HepG2 (cell line): ENCODE measurements around the gene TNS1. TPM values are rescaled to one million over a fixed set of nuclear protein-coding genes. Genes with fewer than 3 reads are reported as not detected.
A peak's percentile ranks its signal among the peaks of the same experiment; 100 is the strongest.

Source experiments
- ATAC-seq: fragments of 200-7000 bp; cut with Tn5 transposase; 3 replicates; pipeline ENCODE4 v1.9.1; 2020; ENCODE audit warnings: mild to moderate bottlenecking, moderate library complexity
- BruUV-seq: library from RNA; stranded (reverse); fragments of 400-500 nt; replicated peaks from 2 replicates; lab custom pipeline; 2021; lab: Mats Ljungman, UMichigan
- CTCF ChIA-PET: fragments of 300-600 bp; formaldehyde crosslinking; extraction: SDS; loops from one replicate; lab custom pipeline; 2021; ENCODE audit warnings: low total read pairs, inconsistent platforms, low intra/inter-chr PET ratio; lab: Yijun Ruan, JAX
- POLR2A ChIA-PET: fragments of 350-600 bp; sonication (Branson Sonifier 250); formaldehyde crosslinking; loops from one replicate; lab custom pipeline; 2020; ENCODE audit warnings: antibody characterized with exemption, inconsistent platforms; lab: Yijun Ruan, JAX
- DNase-seq: peaks from one replicate; pipeline ENCODE4 v3.0.0-alpha.2; 2015; ENCODE audit warnings: low spot score
- FAIRE-seq: peaks from 3 replicates; lab custom pipeline; 2011; peaks lifted over from hg19 to GRCh38; lab: Jason Lieb, UNC
- H2AFZ ChIP-seq: one replicate; pipeline ENCODE4 v1.6.1; 2011; ENCODE audit warnings: low read length, inconsistent platforms
- H3K27ac ChIP-seq: fragments of 300-600 bp; 3 replicates; pipeline ENCODE4 v1.8.0; 2011; ENCODE audit warnings: mixed run types, mild to moderate bottlenecking, mixed read lengths, low read length, inconsistent platforms; ENCODE audit not compliant: insufficient read depth; ENCODE audit errors: extremely low read length
- H3K27me3 ChIP-seq, 2 experiments: fragments of 200-600 bp in 1 of 2; 2 replicates in 1 of 2; 3 replicates in 1 of 2; pipeline versions ENCODE4 v1.6.0 to v1.8.0; 2011; ENCODE audit warnings: low read length in 2 of 2, mild to moderate bottlenecking in 2 of 2, moderate library complexity in 2 of 2, inconsistent platforms in 1 of 2; ENCODE audit not compliant: insufficient read depth in 2 of 2, control insufficient read depth in 1 of 2
- H3K36me3 ChIP-seq, 2 experiments: fragments of 200-600 bp in 1 of 2; replicated peaks in 1 of 2; 2 replicates in 1 of 2; 3 replicates in 1 of 2; pipeline versions ENCODE4 v1.5.1 to v1.8.0; 2011; ENCODE audit warnings: low read length in 2 of 2, inconsistent platforms in 1 of 2; ENCODE audit not compliant: insufficient read depth in 2 of 2, control insufficient read depth in 1 of 2
- H3K4me1 ChIP-seq: 2 replicates; pipeline ENCODE4 v1.5.1; 2012; ENCODE audit warnings: low read length, inconsistent platforms; ENCODE audit not compliant: insufficient read depth
- H3K4me2 ChIP-seq: 2 replicates; pipeline ENCODE4 v1.6.0; 2011; ENCODE audit warnings: low read depth, low read length, inconsistent platforms
- H3K4me3 ChIP-seq, 3 experiments: fragments of 200-600 bp in 1 of 3; sonication (generic), shearing (Covaris generic) in 1 of 3; replicated peaks in 1 of 3; 2 replicates each; pipeline ENCODE4 v1.5.1; 2011 to 2016; ENCODE audit warnings: low read length in 3 of 3, inconsistent platforms in 2 of 3, low read depth in 2 of 3, mild to moderate bottlenecking in 2 of 3, control low read depth in 1 of 3, mixed read lengths in 1 of 3; ENCODE audit not compliant: insufficient read depth in 1 of 3
- H3K79me2 ChIP-seq: one replicate; pipeline ENCODE4 v1.6.1; 2011; ENCODE audit warnings: low read length, inconsistent platforms; ENCODE audit not compliant: insufficient read depth
- H3K9ac ChIP-seq: 2 replicates; pipeline ENCODE4 v1.6.0; 2011; ENCODE audit warnings: mild to moderate bottlenecking, low read depth, low read length, inconsistent platforms; ENCODE audit not compliant: insufficient read depth
- H3K9me3 ChIP-seq: 2 replicates; pipeline ENCODE4 v1.5.1; 2012; ENCODE audit warnings: mild to moderate bottlenecking, low read length
- H4K20me1 ChIP-seq: 2 replicates; pipeline ENCODE4 v1.6.0; 2011; ENCODE audit warnings: inconsistent platforms, mild to moderate bottlenecking, low read length, moderate library complexity; ENCODE audit not compliant: insufficient read depth
- AGO1 ChIP-seq: fragments of 200-400 bp; formaldehyde crosslinking; IDR thresholded peaks from 2 replicates; pipeline ENCODE4 v1.6.1; 2017; ENCODE audit warnings: mild to moderate bottlenecking, low read depth, low read length, moderate library complexity; ENCODE audit not compliant: poor library complexity, severe bottlenecking
- AGO2 ChIP-seq: fragments of 200-400 bp; formaldehyde crosslinking; optimal IDR thresholded peaks from 2 replicates; pipeline ENCODE3; 2017; ENCODE audit warnings: mild to moderate bottlenecking, low read depth, low read length, moderate library complexity
- MXI1 ChIP-seq: IDR thresholded peaks from 3 replicates; pipeline ENCODE4 v1.6.1; 2012; ENCODE audit warnings: low read depth, low read length, inconsistent platforms, borderline replicate concordance
- NONO ChIP-seq, 2 experiments: fragments of 450-650 bp in 1 of 2; sonication (generic) in 1 of 2; formaldehyde crosslinking in 1 of 2; IDR thresholded peaks in 1 of 2; conservative IDR thresholded peaks in 1 of 2; 2 replicates each; pipeline versions ENCODE4 v1.6.1 to v1.8.0; 2017 to 2022; ENCODE audit warnings: mild to moderate bottlenecking in 1 of 2, missing genetic modification reagents in 1 of 2, moderate library complexity in 1 of 2
- POLR2G ChIP-seq: fragments of 200-400 bp; formaldehyde crosslinking; IDR thresholded peaks from 2 replicates; pipeline ENCODE4 v1.6.1; 2018; ENCODE audit warnings: mild to moderate bottlenecking, low read depth, low read length, moderate library complexity
- SALL1 ChIP-seq: sonication (generic); formaldehyde crosslinking; IDR thresholded peaks from 2 replicates; pipeline ENCODE4 v1.8.0; 2022; ENCODE audit warnings: mild to moderate bottlenecking, missing genetic modification reagents
- THYN1 ChIP-seq: sonication (generic); formaldehyde crosslinking; IDR thresholded peaks from 2 replicates; pipeline ENCODE4 v1.8.1; 2023; ENCODE audit warnings: low read depth, mild to moderate bottlenecking, moderate library complexity, missing genetic modification reagents, borderline replicate concordance
- WGBS: methylation state at CpG from one replicate; pipeline ENCODE4 v1.1.6; 2017; ENCODE audit warnings: low lambda C conversion rate; 5-methylcytosine and 5-hydroxymethylcytosine counted together
- in situ Hi-C: cut with HindIII; loops from 2 replicates; pipeline ENCODE4 v1.10.0; 2017; ENCODE audit warnings: low pct_unique_long_range_greater_than_20kb; ENCODE audit not compliant: extremely low pct_ligation_motif_present
- intact Hi-C: fragments of 100-400 bp; cut with micrococcal nuclease; formaldehyde crosslinking; loops from one replicate; pipeline ENCODE4 v1.10.0; 2022; ENCODE audit not compliant: unreplicated experiment
- polyA plus RNA-seq, 8 experiments: library from polyadenylated mRNA; depleted of rRNA in 3 of 8; stranded (reverse) in 7 of 8; unstranded in 1 of 8; fragments of >200 nt; fragmentation: Illumina TruSeq in 4 of 8; extraction: Trizol in 4 of 8; gene quantifications; 2 replicates each; pipeline versions ENCODE4 v1.2.1 to v1.2.3, GENCODE V29; 2011 to 2016; ENCODE audit warnings: low read depth in 4 of 8, missing spikeins in 1 of 8, mixed read lengths in 1 of 8; ENCODE audit not compliant: insufficient read depth in 1 of 8
- total RNA-seq, 5 experiments: library from RNA; depleted of rRNA; stranded (reverse); fragments of >200 nt; fragmentation: Illumina TruSeq; extraction: Trizol; gene quantifications; 2 replicates each; pipeline ENCODE4 v1.2.3, GENCODE V29; 2016; ENCODE audit warnings: low read depth in 1 of 5
- TF ChIP-seq, protein P1 (sequence below): sonication (generic); formaldehyde crosslinking; IDR thresholded peaks from 2 replicates; pipeline ENCODE4 v1.4.0; 2020; ENCODE audit warnings: missing genetic modification reagents, borderline replicate concordance
- TF ChIP-seq, protein P2 (sequence below): sonication (generic); formaldehyde crosslinking; IDR thresholded peaks from 2 replicates; pipeline ENCODE4 v1.8.1; 2023; ENCODE audit warnings: mild to moderate bottlenecking, missing genetic modification reagents
- TF ChIP-seq, protein P3 (sequence below): sonication (generic); formaldehyde crosslinking; IDR thresholded peaks from 2 replicates; pipeline ENCODE4 v1.5.0; 2020; ENCODE audit warnings: missing genetic modification reagents, mild to moderate bottlenecking, borderline replicate concordance

TNS1 gene
- total and polyA plus RNA-seq, 2 of the 13 experiments (the other 11 are each of a cell fraction or from before 2014, with no cell fraction given) = 1.9 to 118 TPM

DNA sequence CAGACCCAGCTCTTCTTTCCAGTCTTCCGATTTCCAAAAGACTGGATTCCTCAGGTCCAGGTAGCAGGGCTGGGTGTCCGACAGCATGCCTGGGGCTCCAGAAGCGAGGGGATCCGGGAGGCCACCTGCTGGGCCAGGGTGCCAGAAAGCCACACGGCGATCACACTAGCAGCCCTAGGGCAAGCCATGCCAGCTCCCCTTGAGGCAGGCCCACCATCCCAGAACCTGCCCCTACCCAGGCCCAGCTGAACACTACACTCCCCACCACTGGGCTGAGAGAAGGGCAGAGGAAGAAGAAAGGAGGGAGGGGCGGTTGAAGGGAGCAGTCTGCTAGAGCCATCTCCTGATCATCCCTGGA is 163.1 kb downstream of the TNS1 start:
- H3K36me3 ChIP-seq = peaks cover 7 to 11% of the 10 kb centered on the region in 2 experiments
- WGBS = 94% methylated on average over 7 of the region's 7 CpGs

DNA sequence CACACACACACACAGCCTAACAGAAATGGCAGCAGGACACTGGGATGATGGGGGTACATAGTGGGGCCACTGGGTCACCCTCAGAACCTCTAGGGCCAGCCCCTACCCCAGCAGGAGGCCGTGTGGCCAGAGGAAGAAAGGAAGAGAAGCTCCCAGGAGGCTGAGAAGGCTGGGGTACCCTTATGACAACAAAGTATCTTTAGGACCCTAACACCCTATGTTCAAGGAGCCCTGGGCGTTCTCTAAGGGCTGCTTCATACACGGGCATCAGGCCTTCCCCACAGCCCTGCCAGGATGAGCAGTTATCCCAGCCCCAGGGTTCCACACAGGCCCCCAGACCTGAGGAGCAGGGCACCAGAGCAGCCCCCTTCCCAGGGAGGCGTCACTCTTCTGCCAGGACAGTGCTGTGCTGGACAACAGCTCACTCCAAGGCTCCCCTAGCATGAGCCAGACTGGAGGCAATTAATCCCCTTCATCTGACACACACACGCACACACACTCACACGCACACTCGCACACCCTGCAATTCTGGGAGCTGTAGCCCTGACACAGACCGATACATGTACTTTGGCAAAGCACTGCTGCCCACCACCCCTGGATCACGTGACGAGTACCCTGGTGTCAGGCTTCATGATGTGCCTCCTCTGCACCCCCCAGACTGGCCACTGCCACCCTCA is 163.6 kb downstream of the TNS1 start:
- BruUV-seq = no TSS peak
- Histone ChIP-seq H2AFZ (no peak overlapping the region), H3K9ac (no peak overlapping the region), H4K20me1 (peaks cover 25% of the 10 kb centered on the region; the same call in 1 of the 2 replicates), H3K4me3 (no peak overlapping the region), H3K4me1 (peaks cover 9% of the 10 kb centered on the region; the same call in 1 of the 2 replicates), H3K4me2 (no peak overlapping the region), H3K27ac (no peak overlapping the region), H3K36me3 (peaks cover 12 to 16% of the 10 kb centered on the region in 2 experiments), H3K9me3 (peaks cover under 1% of the 10 kb centered on the region; the same call in 1 of the 2 replicates), H3K79me2 (no peaks in the 10 kb centered on the region), H3K27me3 (no peaks in the 10 kb centered on the region)
- DNase-seq = no peak
- ATAC-seq = peak; percentile 7
- ChIA-PET POLR2A (no interaction called here), CTCF (no interaction called here)
- WGBS = 80% methylated on average over 10 of the region's 10 CpGs
- in situ Hi-C loops (no loop called here), intact Hi-C loops (no loop called here)
- no peak for FAIRE-seq
- TF ChIP-seq, protein P1, sequence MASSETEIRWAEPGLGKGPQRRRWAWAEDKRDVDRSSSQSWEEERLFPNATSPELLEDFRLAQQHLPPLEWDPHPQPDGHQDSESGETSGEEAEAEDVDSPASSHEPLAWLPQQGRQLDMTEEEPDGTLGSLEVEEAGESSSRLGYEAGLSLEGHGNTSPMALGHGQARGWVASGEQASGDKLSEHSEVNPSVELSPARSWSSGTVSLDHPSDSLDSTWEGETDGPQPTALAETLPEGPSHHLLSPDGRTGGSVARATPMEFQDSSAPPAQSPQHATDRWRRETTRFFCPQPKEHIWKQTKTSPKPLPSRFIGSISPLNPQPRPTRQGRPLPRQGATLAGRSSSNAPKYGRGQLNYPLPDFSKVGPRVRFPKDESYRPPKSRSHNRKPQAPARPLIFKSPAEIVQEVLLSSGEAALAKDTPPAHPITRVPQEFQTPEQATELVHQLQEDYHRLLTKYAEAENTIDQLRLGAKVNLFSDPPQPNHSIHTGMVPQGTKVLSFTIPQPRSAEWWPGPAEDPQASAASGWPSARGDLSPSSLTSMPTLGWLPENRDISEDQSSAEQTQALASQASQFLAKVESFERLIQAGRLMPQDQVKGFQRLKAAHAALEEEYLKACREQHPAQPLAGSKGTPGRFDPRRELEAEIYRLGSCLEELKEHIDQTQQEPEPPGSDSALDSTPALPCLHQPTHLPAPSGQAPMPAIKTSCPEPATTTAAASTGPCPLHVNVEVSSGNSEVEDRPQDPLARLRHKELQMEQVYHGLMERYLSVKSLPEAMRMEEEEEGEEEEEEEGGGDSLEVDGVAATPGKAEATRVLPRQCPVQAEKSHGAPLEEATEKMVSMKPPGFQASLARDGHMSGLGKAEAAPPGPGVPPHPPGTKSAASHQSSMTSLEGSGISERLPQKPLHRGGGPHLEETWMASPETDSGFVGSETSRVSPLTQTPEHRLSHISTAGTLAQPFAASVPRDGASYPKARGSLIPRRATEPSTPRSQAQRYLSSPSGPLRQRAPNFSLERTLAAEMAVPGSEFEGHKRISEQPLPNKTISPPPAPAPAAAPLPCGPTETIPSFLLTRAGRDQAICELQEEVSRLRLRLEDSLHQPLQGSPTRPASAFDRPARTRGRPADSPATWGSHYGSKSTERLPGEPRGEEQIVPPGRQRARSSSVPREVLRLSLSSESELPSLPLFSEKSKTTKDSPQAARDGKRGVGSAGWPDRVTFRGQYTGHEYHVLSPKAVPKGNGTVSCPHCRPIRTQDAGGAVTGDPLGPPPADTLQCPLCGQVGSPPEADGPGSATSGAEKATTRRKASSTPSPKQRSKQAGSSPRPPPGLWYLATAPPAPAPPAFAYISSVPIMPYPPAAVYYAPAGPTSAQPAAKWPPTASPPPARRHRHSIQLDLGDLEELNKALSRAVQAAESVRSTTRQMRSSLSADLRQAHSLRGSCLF (CRISPR knock-in tag) = no peak
- TF ChIP-seq, protein P2, sequence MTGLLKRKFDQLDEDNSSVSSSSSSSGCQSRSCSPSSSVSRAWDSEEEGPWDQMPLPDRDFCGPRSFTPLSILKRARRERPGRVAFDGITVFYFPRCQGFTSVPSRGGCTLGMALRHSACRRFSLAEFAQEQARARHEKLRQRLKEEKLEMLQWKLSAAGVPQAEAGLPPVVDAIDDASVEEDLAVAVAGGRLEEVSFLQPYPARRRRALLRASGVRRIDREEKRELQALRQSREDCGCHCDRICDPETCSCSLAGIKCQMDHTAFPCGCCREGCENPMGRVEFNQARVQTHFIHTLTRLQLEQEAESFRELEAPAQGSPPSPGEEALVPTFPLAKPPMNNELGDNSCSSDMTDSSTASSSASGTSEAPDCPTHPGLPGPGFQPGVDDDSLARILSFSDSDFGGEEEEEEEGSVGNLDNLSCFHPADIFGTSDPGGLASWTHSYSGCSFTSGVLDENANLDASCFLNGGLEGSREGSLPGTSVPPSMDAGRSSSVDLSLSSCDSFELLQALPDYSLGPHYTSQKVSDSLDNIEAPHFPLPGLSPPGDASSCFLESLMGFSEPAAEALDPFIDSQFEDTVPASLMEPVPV (CRISPR knock-in tag) = no peak
- TF ChIP-seq MXI1 = no peak
- TF ChIP-seq, protein P3, sequence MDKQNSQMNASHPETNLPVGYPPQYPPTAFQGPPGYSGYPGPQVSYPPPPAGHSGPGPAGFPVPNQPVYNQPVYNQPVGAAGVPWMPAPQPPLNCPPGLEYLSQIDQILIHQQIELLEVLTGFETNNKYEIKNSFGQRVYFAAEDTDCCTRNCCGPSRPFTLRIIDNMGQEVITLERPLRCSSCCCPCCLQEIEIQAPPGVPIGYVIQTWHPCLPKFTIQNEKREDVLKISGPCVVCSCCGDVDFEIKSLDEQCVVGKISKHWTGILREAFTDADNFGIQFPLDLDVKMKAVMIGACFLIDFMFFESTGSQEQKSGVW (CRISPR knock-in tag) = no peak
- TF ChIP-seq POLR2G = 0 out of 2 replicates have a peak, but pooled peaks have one; percentile 21
- TF ChIP-seq AGO1 = peak; percentile 57
- peak; percentile 95 for TF ChIP-seq AGO2

More for the DNA sequence above, 163.1 kb downstream of the TNS1 start:
- peaks cover 25% of the 10 kb centered on the region; the same call in 1 of the 2 replicates for H4K20me1 ChIP-seq
- DNase-seq = no peak
- H3K9me3 ChIP-seq = peaks cover 6% of the 10 kb centered on the region
- H2AFZ ChIP-seq = no peak overlapping the region
- TF ChIP-seq SALL1 (CRISPR knock-in tag) (peak; percentile 34; the same call in 1 of the 2 replicates), NONO (IDR thresholded peaks at IDR 0.05) (no peak), NONO (CRISPR knock-in tag; conservative IDR thresholded peaks at IDR 0.05) (no peak), AGO2 (peak; percentile 83), THYN1 (CRISPR knock-in tag) (no peak)
- H3K79me2 ChIP-seq = no peaks in the 10 kb centered on the region
- FAIRE-seq = no peak
- no peak overlapping the region for H3K4me3 ChIP-seq
- CTCF ChIA-PET = no interaction called here
- intact Hi-C loops = no loop called here
- H3K27ac ChIP-seq = no peak overlapping the region
- BruUV-seq = no TSS peak
- no peak overlapping the region for H3K4me2 ChIP-seq
- no peaks in the 10 kb centered on the region for H3K27me3 ChIP-seq
- H3K4me1 ChIP-seq = peaks cover 9% of the 10 kb centered on the region; the same call in 1 of the 2 replicates
- H3K9ac ChIP-seq = no peak overlapping the region
- peak; percentile 11; the same call in 1 of the 3 replicates for ATAC-seq
- in situ Hi-C loops = no loop called here
- POLR2A ChIA-PET = no interaction called here
